LNCAP (cell line): ENCODE measurements around the gene CNTNAP2.

ENCODE experiments used
- TF ChIP-seq, protein P1 (sequence below): fragments of 450-650 bp; IDR thresholded peaks from 2 replicates; pipeline ENCODE4 v1.5.1; 2017; ENCODE audit warnings: mild to moderate bottlenecking

The CNTNAP2 gene

DNA sequence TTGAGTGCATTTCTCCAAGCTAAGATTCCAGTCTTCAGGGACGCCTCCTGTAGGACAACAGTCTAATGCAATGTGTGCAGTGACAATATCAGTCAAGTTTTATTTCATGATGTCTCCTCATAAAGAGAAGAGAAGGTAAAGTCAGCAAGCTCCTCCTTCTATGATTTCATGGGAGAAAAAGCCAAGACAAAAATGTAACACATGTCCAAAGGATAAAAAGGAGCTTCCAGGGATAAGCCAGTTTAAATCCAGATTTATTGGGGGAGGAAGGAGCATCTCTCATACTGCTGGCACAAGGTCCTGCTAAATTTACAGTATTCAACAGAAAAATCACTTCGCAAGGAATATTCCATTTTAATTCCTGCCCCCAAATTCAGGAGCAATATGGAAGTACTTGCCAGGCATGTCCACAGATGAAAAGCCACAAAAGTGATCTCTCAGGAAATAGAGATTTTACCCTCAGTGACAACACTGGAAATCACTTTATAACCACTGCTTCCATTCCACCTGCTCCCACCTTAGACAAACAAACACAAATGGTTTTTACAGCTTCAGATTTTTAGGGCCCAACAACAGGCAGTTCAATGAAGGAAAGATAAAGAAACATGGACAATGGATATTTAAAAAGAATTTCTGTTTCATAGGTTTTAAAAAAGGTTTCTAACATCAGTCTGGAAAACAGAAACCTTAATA, 1796.5 kb downstream of the CNTNAP2 start:
- TF ChIP-seq, protein P1, sequence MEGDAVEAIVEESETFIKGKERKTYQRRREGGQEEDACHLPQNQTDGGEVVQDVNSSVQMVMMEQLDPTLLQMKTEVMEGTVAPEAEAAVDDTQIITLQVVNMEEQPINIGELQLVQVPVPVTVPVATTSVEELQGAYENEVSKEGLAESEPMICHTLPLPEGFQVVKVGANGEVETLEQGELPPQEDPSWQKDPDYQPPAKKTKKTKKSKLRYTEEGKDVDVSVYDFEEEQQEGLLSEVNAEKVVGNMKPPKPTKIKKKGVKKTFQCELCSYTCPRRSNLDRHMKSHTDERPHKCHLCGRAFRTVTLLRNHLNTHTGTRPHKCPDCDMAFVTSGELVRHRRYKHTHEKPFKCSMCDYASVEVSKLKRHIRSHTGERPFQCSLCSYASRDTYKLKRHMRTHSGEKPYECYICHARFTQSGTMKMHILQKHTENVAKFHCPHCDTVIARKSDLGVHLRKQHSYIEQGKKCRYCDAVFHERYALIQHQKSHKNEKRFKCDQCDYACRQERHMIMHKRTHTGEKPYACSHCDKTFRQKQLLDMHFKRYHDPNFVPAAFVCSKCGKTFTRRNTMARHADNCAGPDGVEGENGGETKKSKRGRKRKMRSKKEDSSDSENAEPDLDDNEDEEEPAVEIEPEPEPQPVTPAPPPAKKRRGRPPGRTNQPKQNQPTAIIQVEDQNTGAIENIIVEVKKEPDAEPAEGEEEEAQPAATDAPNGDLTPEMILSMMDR, result no peak

DNA sequence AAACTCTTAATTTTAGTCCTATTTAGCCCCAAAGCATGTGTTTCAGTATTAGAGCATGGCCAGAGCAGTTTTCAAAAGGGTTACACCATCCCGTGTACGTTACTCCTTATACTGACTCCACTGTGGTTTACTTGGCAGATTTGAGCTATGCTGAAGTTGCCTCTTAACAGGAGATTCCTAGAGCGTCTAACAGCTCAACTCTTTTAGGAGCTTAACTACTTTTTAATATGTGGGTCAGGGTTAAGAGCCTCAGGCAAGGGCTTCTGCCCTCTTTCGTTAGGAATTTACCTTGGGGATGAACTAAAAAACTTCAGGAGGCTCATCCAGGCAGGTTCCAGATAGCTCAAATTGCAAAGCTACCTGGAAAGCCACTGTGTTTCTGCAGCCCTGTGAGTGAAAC, 1799.2 kb downstream of the CNTNAP2 start:
- TF ChIP-seq, protein P1, result no peak

DNA sequence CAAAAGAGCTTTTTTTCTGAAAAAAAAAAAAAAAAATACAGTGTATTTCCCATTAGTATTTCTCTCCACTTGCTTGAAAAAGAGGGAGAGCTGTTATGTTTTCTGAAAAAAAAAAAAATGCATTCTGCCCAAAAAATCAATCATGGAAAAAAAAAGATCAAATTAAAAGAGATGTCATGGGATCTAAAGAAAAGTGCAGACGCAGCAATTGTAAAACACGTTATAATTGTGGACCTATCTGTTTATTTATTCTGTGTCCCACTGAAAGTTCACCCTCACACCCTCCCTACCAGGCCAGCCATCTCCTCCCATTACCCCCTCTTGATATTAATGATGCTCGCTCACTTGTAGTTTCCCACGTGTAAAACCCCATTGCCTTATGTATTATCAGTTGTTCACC, 1800.0 kb downstream of the CNTNAP2 start:
- TF ChIP-seq, protein P1, result no peak

DNA sequence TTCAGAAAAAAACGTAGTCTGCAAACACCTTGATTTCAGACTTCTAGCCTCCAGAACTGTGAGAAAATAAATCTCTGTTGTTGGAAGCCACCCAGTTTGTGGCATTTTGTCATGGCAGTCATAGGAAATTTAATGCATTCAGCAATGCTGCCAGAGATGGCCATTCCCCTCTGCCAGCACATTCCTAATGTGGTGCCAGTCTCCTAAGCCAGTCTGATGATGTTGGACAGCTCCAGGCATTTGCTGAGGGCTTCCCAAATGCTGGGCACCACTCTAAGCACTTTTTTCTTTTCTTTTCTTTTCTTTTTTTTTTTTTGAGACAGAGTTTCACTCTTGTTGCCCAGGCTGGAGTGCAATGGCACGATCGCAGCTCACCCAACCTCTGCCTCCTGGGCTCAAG, 1807.2 kb downstream of the CNTNAP2 start:
- TF ChIP-seq, protein P1, result no peak

DNA sequence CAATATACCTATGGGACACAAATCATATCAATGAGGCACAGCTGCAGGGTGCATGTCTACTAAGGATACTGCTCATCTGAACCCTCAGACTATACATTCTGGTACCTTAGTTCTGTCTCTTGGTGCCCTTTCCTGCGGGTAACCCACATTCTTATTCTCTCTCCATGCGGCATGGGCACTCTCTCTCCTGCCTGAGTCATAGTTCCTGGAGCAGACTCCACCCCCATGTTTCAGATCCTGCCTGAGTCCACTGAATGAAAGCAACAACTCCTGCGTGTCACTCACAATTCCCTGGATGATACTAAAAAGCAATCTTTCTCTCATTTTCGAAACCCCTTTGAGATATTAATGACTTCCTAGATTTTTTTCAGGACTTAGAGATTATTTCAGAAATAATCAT, 1820.8 kb downstream of the CNTNAP2 start:
- TF ChIP-seq, protein P1, result no peak

DNA sequence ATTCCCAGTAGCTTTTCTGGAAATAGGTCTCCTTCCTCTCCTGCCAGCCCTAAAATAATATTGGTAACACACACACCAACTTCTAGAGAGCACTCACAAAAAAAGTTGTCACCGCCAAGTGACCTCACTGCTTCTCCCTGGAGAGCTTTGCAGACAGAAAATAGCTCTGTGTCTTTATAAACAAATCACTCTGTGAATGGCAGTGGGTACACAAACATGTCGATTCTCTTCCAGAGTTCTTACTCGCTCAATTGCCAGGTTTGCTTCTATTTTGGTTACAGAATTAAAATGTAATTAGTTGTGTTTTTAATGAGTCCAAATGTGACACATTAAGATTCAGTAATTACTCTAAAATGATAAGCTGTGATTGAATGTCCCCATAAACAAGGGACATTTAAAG, 1824.8 kb downstream of the CNTNAP2 start:
- TF ChIP-seq, protein P1, result no peak

DNA sequence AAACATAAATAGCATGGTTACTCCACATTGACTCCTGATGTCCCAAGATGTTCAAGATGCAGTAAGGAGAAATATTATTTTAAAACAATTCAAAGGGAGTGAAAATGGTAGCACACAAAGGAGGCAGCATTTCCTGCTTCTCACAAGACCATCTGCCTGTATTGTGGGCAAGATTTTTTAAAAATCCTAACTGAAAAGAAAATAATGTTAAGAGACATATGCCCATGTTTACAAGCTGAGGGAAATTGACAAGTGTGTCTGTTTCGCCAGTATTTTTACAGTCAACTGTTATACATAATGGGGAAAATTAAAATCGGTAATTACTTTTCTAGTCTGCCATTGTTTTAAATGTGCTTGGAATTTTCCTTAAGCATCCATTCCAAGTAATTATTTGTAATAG, 1827.7 kb downstream of the CNTNAP2 start:
- TF ChIP-seq, protein P1, result no peak

DNA sequence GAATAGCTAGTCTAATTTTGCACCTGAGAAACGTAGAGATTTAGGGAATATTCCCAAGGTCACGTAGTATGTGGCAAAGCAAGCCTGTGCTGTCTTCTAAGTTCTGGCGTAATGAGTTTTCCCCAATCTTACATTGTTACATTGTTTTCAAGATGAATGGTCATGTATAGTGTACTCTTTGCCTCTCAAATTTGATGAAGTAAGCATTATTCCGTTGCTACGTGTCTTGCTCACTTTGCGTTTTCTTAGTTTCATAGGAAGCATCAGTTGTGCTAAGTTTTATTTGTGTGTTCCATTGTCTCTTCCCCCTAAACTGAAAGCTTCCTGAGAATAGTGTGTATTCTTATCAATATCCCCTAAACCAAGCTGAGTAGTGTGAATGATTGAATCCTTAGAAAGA, 1836.3 kb downstream of the CNTNAP2 start:
- TF ChIP-seq, protein P1, result no peak
